Measurements from ENCODE around the gene PTPRR. TPM values are rescaled to one million over a fixed set of nuclear protein-coding genes. Genes with fewer than 3 reads are reported as not detected.

The PTPRR gene
- total and polyA plus RNA-seq, 2 of the 13 experiments (the other 11 are each of a cell fraction or from before 2014, with no cell fraction given): not detected

GRCh38 chr12:70854138-70854537, 66.4 kb downstream of the PTPRR start (continued):
- no peak for TF ChIP-seq SP4 (CRISPR knock-in tag; IDR thresholded peaks at IDR 0.05)
- no peak for TF ChIP-seq ZFP62 (CRISPR knock-in tag; IDR thresholded peaks at IDR 0.05)

- no peak overlapping the region for H3K4me2 ChIP-seq (ENCODE audit: low read depth, low read length)
- WGBS (ENCODE audit: low lambda C conversion rate): 0% methylated on average over 3 of the region's 3 CpGs
- no peaks in the 10 kb centered on the region for H3K9me3 ChIP-seq (ENCODE audit: low read length)
- no peaks in the 10 kb centered on the region for H3K27me3 ChIP-seq (ENCODE audit: control insufficient read depth in 1 of 2, insufficient read depth in 2 of 2, low read length in 2 of 2)
- no peaks in the 10 kb centered on the region for H3K79me2 ChIP-seq (ENCODE audit: insufficient read depth, low read length)
- CTCF ChIA-PET (ENCODE audit: low intra/inter-chr PET ratio, low total read pairs): no interaction called here
- H2AFZ ChIP-seq (ENCODE audit: low read length): no peak overlapping the region
- in situ Hi-C loops (cut with HindIII; ENCODE audit: extremely low pct_ligation_motif_present, low pct_unique_long_range_greater_than_20kb): no loop called here
- H3K36me3 ChIP-seq (replicated peaks in 1 of 2; ENCODE audit: control insufficient read depth in 1 of 2, insufficient read depth in 2 of 2, low read length in 2 of 2): no peaks in the 10 kb centered on the region
- H3K9ac ChIP-seq (ENCODE audit: insufficient read depth, low read depth, low read length): no peak overlapping the region
- no TSS peak for BruUV-seq (replicated peaks)
- POLR2A ChIA-PET: no interaction called here
- H3K4me1 ChIP-seq (ENCODE audit: insufficient read depth, low read length): no peaks in the 10 kb centered on the region
- DNase-seq (ENCODE audit: low spot score) (peak; percentile 2), FAIRE-seq (no peak), ATAC-seq (no peak; the same call in 2 of the 3 replicates)
- no peaks in the 10 kb centered on the region for H4K20me1 ChIP-seq (ENCODE audit: insufficient read depth, low read length)
- no peak overlapping the region for H3K4me3 ChIP-seq (replicated peaks in 1 of 3; ENCODE audit: insufficient read depth in 1 of 3, low read depth in 2 of 3, low read length in 3 of 3)
- H3K27ac ChIP-seq (ENCODE audit: extremely low read length, insufficient read depth, low read length): no peak overlapping the region
- intact Hi-C loops (cut with micrococcal nuclease; ENCODE audit: unreplicated experiment): no loop called here
- TF ChIP-seq GABPB1 (CRISPR knock-in tag; IDR thresholded peaks at IDR 0.05) (no peak), PHF20 (CRISPR knock-in tag; IDR thresholded peaks at IDR 0.05) (no peak), ZMYM4 (CRISPR knock-in tag; IDR thresholded peaks at IDR 0.05) (no peak), AFF4 (CRISPR knock-in tag; IDR thresholded peaks at IDR 0.05) (no peak), FIP1L1 (IDR thresholded peaks at IDR 0.05; ENCODE audit: borderline replicate concordance, insufficient read depth, low read depth, low read length) (no peak), ETV6 (CRISPR knock-in tag; conservative IDR thresholded peaks at IDR 0.05) (no peak), SETDB1 (CRISPR knock-in tag; IDR thresholded peaks at IDR 0.05; ENCODE audit: borderline replicate concordance) (no peak), ZBTB34 (CRISPR knock-in tag; IDR thresholded peaks at IDR 0.05) (no peak), ZNF484 (CRISPR knock-in tag; IDR thresholded peaks at IDR 0.05; ENCODE audit: borderline replicate concordance, low read depth) (no peak), ZNF547 (CRISPR knock-in tag; IDR thresholded peaks at IDR 0.05) (no peak), CENPBD1 (CRISPR knock-in tag; IDR thresholded peaks at IDR 0.05; ENCODE audit: borderline replicate concordance, low read depth) (no peak), ATF7-NPFF (CRISPR knock-in tag; IDR thresholded peaks at IDR 0.05; ENCODE audit: low read depth) (no peak), ZSCAN30 (CRISPR knock-in tag; IDR thresholded peaks at IDR 0.05) (no peak), FOXP1 (IDR thresholded peaks at IDR 0.05) (no peak), FOXP1 (CRISPR knock-in tag; IDR thresholded peaks at IDR 0.05) (peak; percentile 10; the same call in 1 of the 2 replicates), PLRG1 (conservative IDR thresholded peaks at IDR 0.05) (no peak), ZNF557 (CRISPR knock-in tag; IDR thresholded peaks at IDR 0.05) (no peak), HNF4G (IDR thresholded peaks at IDR 0.05; ENCODE audit: borderline replicate concordance, low read depth, low read length) (peak; percentile 45; the same call in 1 of the 2 replicates), HNF4G (CRISPR knock-in tag; IDR thresholded peaks at IDR 0.05; ENCODE audit: borderline replicate concordance, low read depth) (no peak)
These were observed 67.2 kb downstream of the PTPRR start for GRCh38 chr12:70853326-70853725.

All from HepG2 (cell line).